Central memory CD8-positive, alpha-beta T cell (primary cell): ENCODE data around the gene EOLA2.
"Not testable (repeated sequence)": the region's sequence is repeated elsewhere in the genome, so short reads cannot be mapped to it uniquely, and the experiment has no call there.

Experiments used
- ATAC-seq: fragments of 150-1000 bp; cut with Tn5 transposase; replicated peaks from 2 replicates; pipeline ENCODE4 v1.10.0; 2022; ENCODE audit warnings: mild to moderate bottlenecking, moderate FRiP score, moderate number of reproducible peaks; ENCODE audit not compliant: poor library complexity, severe bottlenecking; ENCODE audit errors: extremely low read depth
- DNase-seq, 2 donors: peaks; one replicate each; pipeline ENCODE4 v3.0.0; 2021; ENCODE audit warnings: low spot score in 2 of 2
- H3K27ac Mint-ChIP-seq: one replicate; pipeline ENCODE4 v1.8.0; 2022; ENCODE audit warnings: low read depth, mild to moderate bottlenecking, moderate library complexity, mixed read lengths
- H3K27me3 Mint-ChIP-seq: one replicate; pipeline ENCODE4 v1.8.0; 2022; ENCODE audit warnings: mixed read lengths
- H3K36me3 Mint-ChIP-seq: one replicate; pipeline ENCODE4 v1.8.0; 2022; ENCODE audit warnings: mild to moderate bottlenecking, moderate library complexity, mixed read lengths; ENCODE audit not compliant: insufficient read depth
- H3K4me1 Mint-ChIP-seq: one replicate; pipeline ENCODE4 v1.8.0; 2022; ENCODE audit warnings: mixed read lengths
- H3K4me3 Mint-ChIP-seq: one replicate; pipeline ENCODE4 v1.8.0; 2022; ENCODE audit warnings: mild to moderate bottlenecking, moderate library complexity, mixed read lengths
- H3K9me3 Mint-ChIP-seq: one replicate; pipeline ENCODE4 v1.8.0; 2022; ENCODE audit warnings: mixed read lengths

EOLA2 gene

GRCh38 chrX:149928635-149929034, 9.7 kb downstream of the EOLA2 start:
- not testable (repeated sequence) for H3K9me3 Mint-ChIP-seq, H3K27me3 Mint-ChIP-seq, H3K36me3 Mint-ChIP-seq, H3K4me1 Mint-ChIP-seq, H3K27ac Mint-ChIP-seq, DNase-seq, H3K4me3 Mint-ChIP-seq
- peak; percentile 65 for ATAC-seq

DNA sequence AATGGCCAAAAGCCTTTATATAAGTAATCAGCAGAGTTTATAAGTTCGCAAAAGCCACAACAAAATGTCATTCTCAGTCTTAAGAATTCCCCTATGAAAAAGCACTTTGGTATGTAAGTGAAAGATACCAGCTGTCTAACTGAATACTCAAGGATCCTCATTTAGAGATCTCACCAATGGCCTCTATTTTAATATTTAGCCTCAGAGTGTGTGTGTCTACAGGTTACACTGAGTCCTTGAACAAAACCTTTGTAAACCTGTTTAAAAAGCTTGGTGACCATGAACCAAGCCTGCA, 10.4 kb downstream of the EOLA2 start:
- not testable (repeated sequence) for H3K4me1 Mint-ChIP-seq, H3K9me3 Mint-ChIP-seq, ATAC-seq, H3K36me3 Mint-ChIP-seq, H3K27ac Mint-ChIP-seq, H3K4me3 Mint-ChIP-seq, H3K27me3 Mint-ChIP-seq, DNase-seq

DNA sequence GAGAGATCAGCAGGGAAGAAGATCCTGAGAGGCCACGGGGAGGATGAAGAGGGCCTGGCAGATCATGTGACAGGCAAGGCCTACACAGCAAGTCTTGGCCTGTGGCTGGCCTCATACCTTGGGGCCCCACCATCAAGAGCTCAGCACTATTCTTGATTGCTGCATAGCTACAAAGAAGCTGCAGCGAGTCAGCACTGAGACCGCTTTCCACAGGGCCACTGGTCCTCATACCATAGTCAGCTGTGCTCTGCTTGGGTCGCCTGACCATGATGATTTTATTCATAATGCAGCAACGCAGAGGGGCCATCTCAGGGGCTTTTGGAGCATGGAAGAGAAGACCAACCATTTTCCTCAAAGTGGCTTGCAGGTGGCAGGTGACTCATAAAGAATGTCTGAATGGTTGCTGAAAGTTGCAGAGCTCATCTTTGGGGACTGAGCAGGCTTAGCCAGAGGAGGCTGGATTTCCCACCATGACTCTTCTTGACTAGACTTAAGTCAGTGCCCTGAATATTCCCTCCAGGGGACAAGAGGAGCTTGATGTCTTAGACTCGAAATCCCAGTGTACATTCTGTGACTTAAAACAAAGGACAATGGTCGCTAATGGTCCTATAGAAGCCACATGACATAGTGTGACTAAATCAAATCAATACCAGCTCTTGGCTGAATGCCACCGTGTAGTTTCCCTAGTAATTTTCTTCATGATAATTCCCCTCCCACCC, 10.9 kb downstream of the EOLA2 start:
- H3K4me3 Mint-ChIP-seq, H3K27me3 Mint-ChIP-seq, H3K9me3 Mint-ChIP-seq, H3K27ac Mint-ChIP-seq, H3K4me1 Mint-ChIP-seq, ATAC-seq, DNase-seq, H3K36me3 Mint-ChIP-seq: not testable (repeated sequence)

DNA sequence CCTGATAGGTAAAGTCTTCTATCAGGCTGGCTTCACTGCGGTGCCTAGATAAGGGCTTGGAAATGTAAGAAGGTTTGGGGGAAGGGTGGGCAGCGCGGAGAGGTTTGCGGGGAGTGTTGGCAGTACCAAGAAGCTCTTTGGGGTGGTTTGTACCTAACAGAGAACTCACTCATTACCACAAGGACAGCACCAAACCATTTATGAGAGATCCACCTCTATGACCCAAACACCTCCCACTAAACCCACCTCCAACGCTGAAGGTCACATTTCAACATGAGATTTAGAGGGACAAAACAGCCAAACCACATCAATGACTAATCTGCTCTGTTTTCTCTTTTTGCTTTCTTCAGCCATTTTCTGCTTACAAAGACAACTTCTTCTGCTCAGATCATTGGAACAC, 13.9 kb downstream of the EOLA2 start:
- not testable (repeated sequence) for H3K9me3 Mint-ChIP-seq, H3K4me3 Mint-ChIP-seq, DNase-seq, H3K36me3 Mint-ChIP-seq, H3K4me1 Mint-ChIP-seq, ATAC-seq, H3K27me3 Mint-ChIP-seq, H3K27ac Mint-ChIP-seq

DNA sequence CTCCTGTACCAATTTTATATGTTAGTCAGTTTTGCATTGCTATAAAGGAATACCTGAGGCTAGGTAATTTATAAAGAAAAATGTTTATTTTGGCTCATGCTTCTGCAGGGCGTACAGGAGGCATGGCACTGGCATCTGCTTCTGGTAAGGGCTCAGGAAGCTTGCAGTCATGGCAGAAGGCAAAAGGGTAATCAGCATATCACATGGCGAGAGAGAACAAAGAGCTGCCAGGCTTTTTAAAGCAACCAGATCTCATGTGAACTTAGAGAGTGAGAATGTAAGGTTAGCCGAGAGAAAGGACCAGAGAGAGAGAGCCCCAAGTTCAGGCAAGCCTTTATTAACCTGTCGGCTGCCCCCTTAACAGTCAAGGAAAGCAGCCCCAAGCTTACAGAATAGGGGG, 14.5 kb downstream of the EOLA2 start:
- not testable (repeated sequence) for H3K36me3 Mint-ChIP-seq, H3K27me3 Mint-ChIP-seq, H3K4me1 Mint-ChIP-seq, H3K9me3 Mint-ChIP-seq, ATAC-seq, H3K4me3 Mint-ChIP-seq, H3K27ac Mint-ChIP-seq, DNase-seq

DNA sequence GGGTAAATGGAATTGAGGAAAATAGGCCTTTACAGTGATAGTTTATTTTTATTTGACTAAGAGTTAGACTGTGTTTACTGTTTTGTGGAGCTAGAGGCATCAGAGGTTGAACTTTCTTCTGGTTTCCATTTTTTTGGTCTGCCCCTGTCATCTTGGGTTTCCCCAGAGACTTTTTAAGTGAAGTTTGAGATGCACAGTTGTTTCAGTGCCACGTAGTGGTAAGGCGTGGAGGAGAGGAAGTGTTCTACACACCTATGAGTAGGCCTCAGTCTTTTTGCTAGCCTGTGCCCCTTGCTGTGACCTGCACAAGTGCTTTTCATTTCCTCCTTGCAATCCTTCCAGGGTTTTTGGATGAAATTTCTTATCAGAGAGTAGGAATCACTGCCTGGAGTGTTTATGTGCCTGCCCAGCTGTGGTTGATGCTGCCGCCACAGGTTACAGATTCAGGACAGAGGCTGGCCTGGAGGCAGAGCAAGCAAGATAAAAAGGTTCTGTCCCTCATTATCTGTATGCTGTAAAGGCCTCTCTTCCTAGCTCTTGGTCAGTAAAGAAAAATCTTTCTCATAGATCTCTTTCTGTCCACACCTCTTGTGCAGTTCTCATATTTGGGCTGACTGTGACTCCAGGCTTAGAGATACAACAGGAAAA, 21.4 kb downstream of the EOLA2 start:
- Mint-ChIP-seq H3K4me3 (no peak overlapping the region), H3K9me3 (no peaks in the 10 kb centered on the region), H3K36me3 (no peaks in the 10 kb centered on the region), H3K4me1 (no peaks in the 10 kb centered on the region), H3K27ac (no peak overlapping the region), H3K27me3 (no peaks in the 10 kb centered on the region)
- ATAC-seq (no peak), DNase-seq (no peak)

DNA sequence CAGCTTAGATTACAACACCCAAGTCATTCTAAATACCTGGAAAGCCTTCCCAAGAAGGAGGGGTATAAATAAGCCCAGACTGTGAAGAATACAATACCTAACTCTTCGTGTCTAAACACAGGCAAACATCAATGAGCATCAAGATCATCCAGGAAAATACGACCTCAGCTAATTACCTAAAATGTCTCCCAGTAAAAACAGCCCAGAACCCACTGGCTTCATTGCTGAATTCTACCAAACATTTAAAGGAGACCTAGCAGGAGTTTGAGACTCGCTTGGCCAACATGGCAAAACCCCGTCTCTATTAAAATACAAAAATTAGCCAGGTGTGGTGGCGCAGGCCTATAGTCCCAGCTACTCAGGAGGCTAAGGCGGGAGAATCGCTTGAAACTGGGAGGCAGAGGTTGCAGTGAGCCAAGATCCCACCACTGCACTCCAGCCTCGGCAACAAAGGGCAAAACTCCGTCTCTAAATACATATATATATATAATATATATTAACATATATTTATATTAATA, 28.1 kb downstream of the EOLA2 start:
- H3K9me3 Mint-ChIP-seq, result no peaks in the 10 kb centered on the region
- H3K4me1 Mint-ChIP-seq, result no peaks in the 10 kb centered on the region
- no peak overlapping the region for H3K4me3 Mint-ChIP-seq
- H3K36me3 Mint-ChIP-seq, result no peaks in the 10 kb centered on the region
- DNase-seq, result no peak
- no peak overlapping the region for H3K27ac Mint-ChIP-seq
- no peak for ATAC-seq
- no peaks in the 10 kb centered on the region for H3K27me3 Mint-ChIP-seq

- Mint-ChIP-seq H3K36me3 (no peaks in the 10 kb centered on the region), H3K4me3 (no peak overlapping the region), H3K27ac (no peak overlapping the region), H3K27me3 (no peaks in the 10 kb centered on the region), H3K4me1 (no peaks in the 10 kb centered on the region), H3K9me3 (no peaks in the 10 kb centered on the region)
- ATAC-seq (peak; percentile 67), DNase-seq (no peak)
Observed at GRCh38 chrX:149909324-149910177, 28.7 kb downstream of the EOLA2 start.

DNA sequence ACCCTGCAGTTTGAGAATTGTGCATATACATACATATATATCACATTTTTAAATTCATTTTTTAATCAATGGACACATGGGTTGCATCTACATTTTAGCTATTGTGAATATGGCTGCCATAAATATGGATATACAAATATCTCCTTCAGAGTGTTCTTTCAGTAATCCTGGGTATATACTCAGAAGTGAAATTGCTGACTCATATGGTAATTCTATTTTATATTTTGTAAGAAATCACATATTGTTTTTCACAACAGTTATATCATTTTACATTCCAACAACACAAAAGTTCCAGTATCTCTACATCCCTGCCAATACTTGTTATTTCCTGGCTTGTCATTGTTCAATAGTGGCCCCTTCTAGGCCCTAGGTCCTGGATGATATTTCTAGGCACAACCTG, 29.6 kb downstream of the EOLA2 start:
- Mint-ChIP-seq H3K27ac (no peak overlapping the region), H3K27me3 (no peaks in the 10 kb centered on the region), H3K9me3 (no peaks in the 10 kb centered on the region), H3K4me1 (no peaks in the 10 kb centered on the region), H3K4me3 (no peak overlapping the region), H3K36me3 (no peaks in the 10 kb centered on the region)
- ATAC-seq (no peak), DNase-seq (no peak)

DNA sequence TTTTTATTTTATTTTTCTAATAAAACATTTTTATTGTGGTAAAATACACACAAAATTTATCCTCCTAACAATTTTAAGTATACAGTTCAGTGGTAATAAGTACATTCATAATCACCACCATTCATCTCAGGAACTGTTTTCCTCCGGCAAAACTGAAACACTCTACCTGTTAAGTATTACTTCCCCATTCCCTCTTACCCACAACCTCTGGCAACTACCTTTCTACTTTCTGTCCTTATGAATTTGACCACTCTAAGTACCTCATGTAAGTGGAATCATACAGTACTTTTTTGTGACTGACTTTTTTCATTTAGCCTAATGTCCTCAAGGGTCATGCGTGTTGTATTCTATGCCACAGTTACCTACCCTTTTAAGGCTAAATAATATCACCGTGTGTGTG, 30.0 kb downstream of the EOLA2 start:
- H3K4me3 Mint-ChIP-seq, result no peak overlapping the region
- no peaks in the 10 kb centered on the region for H3K36me3 Mint-ChIP-seq
- H3K9me3 Mint-ChIP-seq, result no peaks in the 10 kb centered on the region
- no peaks in the 10 kb centered on the region for H3K27me3 Mint-ChIP-seq
- no peaks in the 10 kb centered on the region for H3K4me1 Mint-ChIP-seq
- DNase-seq (no peak), ATAC-seq (no peak)
- no peak overlapping the region for H3K27ac Mint-ChIP-seq

- no peak for ATAC-seq
- no peak for DNase-seq
- Mint-ChIP-seq H3K36me3 (no peaks in the 10 kb centered on the region), H3K4me3 (no peak overlapping the region), H3K27ac (peak overlapping the region; percentile 21), H3K9me3 (no peaks in the 10 kb centered on the region), H3K4me1 (no peaks in the 10 kb centered on the region), H3K27me3 (no peaks in the 10 kb centered on the region)
Observed at GRCh38 chrX:149903889-149904748, 34.2 kb downstream of the EOLA2 start.

- ATAC-seq (no peak), DNase-seq (no peak)
- Mint-ChIP-seq H3K27ac (no peak overlapping the region), H3K27me3 (no peaks in the 10 kb centered on the region), H3K36me3 (no peaks in the 10 kb centered on the region), H3K9me3 (no peaks in the 10 kb centered on the region), H3K4me1 (no peaks in the 10 kb centered on the region), H3K4me3 (no peak overlapping the region)
Observed at GRCh38 chrX:149898554-149898953, 39.7 kb downstream of the EOLA2 start.
